ENCODE results near the gene UBA52. TPM values are rescaled to one million over a fixed set of nuclear protein-coding genes. Genes with fewer than 3 reads are reported as not detected.

Gene UBA52
- total and polyA plus RNA-seq, 2 donors (not counting 1 experiment from before 2014, with no cell fraction given) = 917 to 1,018 TPM

GRCh38 chr19:18610245-18610555 lies 38.5 kb downstream of the UBA52 start:
- Histone ChIP-seq H3K27me3 (ENCODE audit: control insufficient read depth, insufficient read depth, low read length) (peaks cover 72% of the 10 kb centered on the region), H3K27ac (ENCODE audit: insufficient read depth, low read length) (no peak overlapping the region), H3K36me3 (ENCODE audit: control insufficient read depth, insufficient read depth, low read length) (no peaks in the 10 kb centered on the region), H3K79me2 (ENCODE audit: control insufficient read depth, insufficient read depth, low read length) (no peaks in the 10 kb centered on the region), H2AFZ (ENCODE audit: low read length) (no peak overlapping the region), H3K9me3 (ENCODE audit: control insufficient read depth, insufficient read depth, low read depth, low read length) (no peaks in the 10 kb centered on the region), H3K4me1 (ENCODE audit: control insufficient read depth, extremely low read depth, insufficient read depth, low read length) (no peaks in the 10 kb centered on the region), H4K20me1 (ENCODE audit: control insufficient read depth, extremely low read depth, insufficient read depth, low read length) (no peaks in the 10 kb centered on the region), H3K4me2 (ENCODE audit: extremely low read depth, insufficient read depth, low read length) (no peak overlapping the region), H3K4me3 (replicated peaks in 1 of 4; ENCODE audit: control extremely low read depth in 1 of 4, insufficient read depth in 1 of 4, low read depth in 3 of 4, low read length in 4 of 4) (no peak overlapping the region), H3K9ac (ENCODE audit: insufficient read depth, low read length) (no peak overlapping the region)
- TF ChIP-seq EZH2 (IDR thresholded peaks at IDR 0.05; ENCODE audit: low read length, missing control alignments) (no peak), CTCF (conservative IDR thresholded peaks at IDR 0.05 in 1 of 2, IDR thresholded peaks at IDR 0.05 in 1 of 2; ENCODE audit: low read depth in 1 of 2, low read length in 2 of 2) (no peak)
- DNase-seq (ENCODE audit: low read depth in 2 of 2) = no peak

GRCh38 chr19:18610556-18611326 lies 39.1 kb downstream of the UBA52 start:
- Histone ChIP-seq H3K36me3 (ENCODE audit: control insufficient read depth, insufficient read depth, low read length) (no peaks in the 10 kb centered on the region), H3K79me2 (ENCODE audit: control insufficient read depth, insufficient read depth, low read length) (no peaks in the 10 kb centered on the region), H3K4me2 (ENCODE audit: extremely low read depth, insufficient read depth, low read length) (no peak overlapping the region), H3K4me3 (replicated peaks in 1 of 4; ENCODE audit: control extremely low read depth in 1 of 4, insufficient read depth in 1 of 4, low read depth in 3 of 4, low read length in 4 of 4) (no peak overlapping the region), H3K27me3 (ENCODE audit: control insufficient read depth, insufficient read depth, low read length) (peaks cover 68% of the 10 kb centered on the region), H2AFZ (ENCODE audit: low read length) (no peak overlapping the region), H3K9ac (ENCODE audit: insufficient read depth, low read length) (no peak overlapping the region), H3K9me3 (ENCODE audit: control insufficient read depth, insufficient read depth, low read depth, low read length) (no peaks in the 10 kb centered on the region), H3K4me1 (ENCODE audit: control insufficient read depth, extremely low read depth, insufficient read depth, low read length) (no peaks in the 10 kb centered on the region), H4K20me1 (ENCODE audit: control insufficient read depth, extremely low read depth, insufficient read depth, low read length) (no peaks in the 10 kb centered on the region), H3K27ac (ENCODE audit: insufficient read depth, low read length) (no peak overlapping the region)
- TF ChIP-seq EZH2 (IDR thresholded peaks at IDR 0.05; ENCODE audit: low read length, missing control alignments) (peak; percentile 81), CTCF (conservative IDR thresholded peaks at IDR 0.05 in 1 of 2, IDR thresholded peaks at IDR 0.05 in 1 of 2; ENCODE audit: low read depth in 1 of 2, low read length in 2 of 2) (no peak)
- DNase-seq (ENCODE audit: low read depth in 2 of 2) = no peak

GRCh38 chr19:18611327-18612050 lies 39.8 kb downstream of the UBA52 start:
- H3K27ac ChIP-seq (ENCODE audit: insufficient read depth, low read length) = no peak overlapping the region
- no peaks in the 10 kb centered on the region for H3K36me3 ChIP-seq (ENCODE audit: control insufficient read depth, insufficient read depth, low read length)
- H4K20me1 ChIP-seq (ENCODE audit: control insufficient read depth, extremely low read depth, insufficient read depth, low read length) = no peaks in the 10 kb centered on the region
- no peak overlapping the region for H2AFZ ChIP-seq (ENCODE audit: low read length)
- H3K9me3 ChIP-seq (ENCODE audit: control insufficient read depth, insufficient read depth, low read depth, low read length) = no peaks in the 10 kb centered on the region
- no peak overlapping the region for H3K4me3 ChIP-seq (replicated peaks in 1 of 4; ENCODE audit: control extremely low read depth in 1 of 4, insufficient read depth in 1 of 4, low read depth in 3 of 4, low read length in 4 of 4)
- H3K9ac ChIP-seq (ENCODE audit: insufficient read depth, low read length) = no peak overlapping the region
- TF ChIP-seq EZH2 (IDR thresholded peaks at IDR 0.05; ENCODE audit: low read length, missing control alignments) (peak; percentile 93), CTCF (conservative IDR thresholded peaks at IDR 0.05 in 1 of 2, IDR thresholded peaks at IDR 0.05 in 1 of 2; ENCODE audit: low read depth in 1 of 2, low read length in 2 of 2) (no peak)
- H3K27me3 ChIP-seq (ENCODE audit: control insufficient read depth, insufficient read depth, low read length) = peaks cover 73% of the 10 kb centered on the region
- H3K79me2 ChIP-seq (ENCODE audit: control insufficient read depth, insufficient read depth, low read length) = no peaks in the 10 kb centered on the region
- H3K4me2 ChIP-seq (ENCODE audit: extremely low read depth, insufficient read depth, low read length) = no peak overlapping the region
- no peaks in the 10 kb centered on the region for H3K4me1 ChIP-seq (ENCODE audit: control insufficient read depth, extremely low read depth, insufficient read depth, low read length)
- no peak for DNase-seq (ENCODE audit: low read depth in 2 of 2)

Measured in fibroblast of lung (primary cell).